ENCODE measurements around the gene BBS9.

Gene BBS9

DNA sequence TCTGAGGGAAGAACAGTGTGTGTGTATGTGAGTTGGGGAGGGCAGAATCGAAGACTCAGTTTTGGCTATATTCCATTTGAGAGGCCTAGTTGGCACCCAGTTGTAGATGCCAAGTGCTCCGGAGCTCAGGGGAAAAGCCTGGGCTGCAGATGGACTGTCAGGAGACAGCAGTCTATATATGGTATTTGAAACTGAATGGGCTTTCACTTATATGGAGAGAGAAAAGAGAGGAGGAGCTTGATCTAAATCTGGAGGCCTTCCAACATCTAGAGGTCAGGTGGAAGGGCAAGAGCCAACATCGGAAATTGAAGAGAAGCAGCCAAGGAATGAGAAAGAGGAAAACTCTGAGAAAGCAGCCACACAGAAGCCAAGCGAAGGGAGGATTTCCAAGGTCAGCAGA, 425.2 kb downstream of the BBS9 start:
- DNase-seq (ENCODE audit: low read depth) = no peak

DNA sequence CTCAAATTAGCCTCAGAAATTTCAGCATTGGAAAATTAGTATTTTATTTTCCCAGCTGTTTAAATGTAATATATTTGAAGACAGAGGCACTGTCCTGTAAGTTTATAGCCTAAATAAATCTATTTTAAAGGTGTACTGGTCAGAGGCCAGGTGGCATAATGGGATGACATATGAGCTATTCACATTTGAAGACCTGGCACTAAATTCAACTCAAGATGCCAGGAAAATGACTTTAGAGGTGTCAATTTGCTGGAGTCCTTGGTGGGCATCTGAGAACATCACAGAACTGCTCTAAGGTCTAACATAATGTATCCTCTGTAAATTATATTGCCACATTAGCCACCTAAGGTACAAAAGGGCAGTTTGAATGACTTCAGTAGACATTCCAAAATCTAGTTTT, 427.1 kb downstream of the BBS9 start:
- DNase-seq (ENCODE audit: low read depth) = no peak

DNA sequence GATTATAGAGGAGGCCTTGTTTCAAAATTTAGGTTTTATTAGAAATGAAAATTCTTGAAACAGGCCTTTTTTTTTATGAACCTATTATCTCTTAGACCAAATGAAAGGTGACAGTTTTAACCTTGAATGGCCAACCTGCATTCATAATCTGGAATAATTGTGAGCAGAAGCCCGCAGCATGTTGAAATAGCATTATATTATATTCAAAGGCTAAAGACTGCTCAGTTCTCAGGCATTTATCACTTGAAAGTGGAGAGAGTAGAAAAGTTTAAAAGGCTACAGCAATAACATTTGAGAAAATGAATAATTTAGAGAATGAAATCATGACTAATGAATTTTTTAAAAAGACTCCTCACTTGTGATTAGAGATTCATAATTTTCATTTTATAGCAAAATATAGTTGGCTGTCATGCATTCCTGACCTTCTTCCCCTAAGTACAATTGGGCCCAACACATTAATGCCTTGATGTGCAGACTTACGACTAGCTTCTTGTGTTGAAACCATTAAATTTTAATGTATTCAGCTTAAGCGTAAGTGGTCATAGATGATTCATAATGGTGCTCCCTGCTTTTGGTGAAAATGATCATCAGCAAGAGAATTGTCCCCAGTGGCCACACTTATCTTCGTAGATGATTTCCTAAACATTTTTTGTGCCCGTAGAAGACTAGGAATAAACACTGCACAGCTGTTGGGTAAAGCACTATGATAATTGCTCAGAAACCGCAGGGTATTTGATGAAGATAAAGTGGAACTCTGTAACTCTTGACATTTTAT, 429.4 kb downstream of the BBS9 start:
- no peak for DNase-seq (ENCODE audit: low read depth)

DNA sequence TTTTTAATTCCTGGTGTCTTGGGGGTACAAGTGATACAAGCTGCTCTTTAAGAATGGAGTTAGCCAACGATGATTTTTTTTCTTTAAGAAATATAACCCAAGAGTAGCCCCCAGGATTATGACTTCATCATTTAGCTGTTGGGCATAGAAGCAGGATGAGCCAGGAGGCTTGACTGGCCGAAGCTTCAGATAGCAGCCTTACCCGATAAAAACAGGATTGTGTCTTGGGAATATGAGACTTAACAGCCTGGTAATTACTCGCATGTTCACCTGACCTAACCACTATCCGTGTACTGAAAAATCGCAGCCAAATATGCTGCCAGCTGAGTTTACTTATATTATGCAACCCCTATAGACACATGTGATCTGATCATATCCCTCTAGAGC, 430.0 kb downstream of the BBS9 start:
- no peak for DNase-seq (ENCODE audit: low read depth)

DNA sequence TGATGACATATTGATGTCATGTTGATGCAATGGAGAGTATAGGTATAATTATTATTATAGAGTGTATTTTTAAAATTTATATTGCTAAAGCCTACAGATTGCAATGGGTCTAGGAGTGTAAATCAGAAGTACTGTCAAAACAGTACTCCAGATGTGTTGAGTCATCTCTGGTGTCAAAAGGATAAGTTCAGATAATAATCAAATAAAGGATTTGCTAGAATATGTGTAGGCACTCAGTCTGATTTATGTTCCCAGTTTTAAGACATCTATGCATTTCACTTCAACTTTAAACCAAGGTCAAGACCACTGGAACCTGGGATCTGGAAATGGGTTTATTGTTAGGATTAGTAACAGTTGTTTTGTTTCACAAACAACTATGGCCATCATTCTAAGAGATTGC, 433.6 kb downstream of the BBS9 start:
- no peak for DNase-seq (ENCODE audit: low read depth)

DNA sequence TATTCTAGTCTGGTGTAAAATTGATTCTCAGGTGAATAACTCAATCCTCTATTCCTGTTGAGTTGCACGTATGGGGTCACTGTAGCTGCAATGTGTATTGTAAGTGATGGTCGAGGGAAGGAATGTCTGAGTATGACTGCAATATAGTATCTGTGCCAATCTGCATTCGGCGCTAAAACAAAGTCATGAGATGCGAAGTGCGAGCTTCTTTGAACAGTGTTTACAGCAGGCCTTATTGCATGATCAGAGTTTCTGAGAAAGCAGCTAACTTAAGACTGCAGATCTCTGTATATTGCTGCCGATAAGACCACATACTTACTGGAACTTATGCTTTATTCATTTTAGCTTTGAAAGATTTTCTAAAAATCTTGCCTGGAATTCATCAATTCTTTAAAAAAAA, 434.3 kb downstream of the BBS9 start:
- DNase-seq (ENCODE audit: low read depth) = no peak

DNA sequence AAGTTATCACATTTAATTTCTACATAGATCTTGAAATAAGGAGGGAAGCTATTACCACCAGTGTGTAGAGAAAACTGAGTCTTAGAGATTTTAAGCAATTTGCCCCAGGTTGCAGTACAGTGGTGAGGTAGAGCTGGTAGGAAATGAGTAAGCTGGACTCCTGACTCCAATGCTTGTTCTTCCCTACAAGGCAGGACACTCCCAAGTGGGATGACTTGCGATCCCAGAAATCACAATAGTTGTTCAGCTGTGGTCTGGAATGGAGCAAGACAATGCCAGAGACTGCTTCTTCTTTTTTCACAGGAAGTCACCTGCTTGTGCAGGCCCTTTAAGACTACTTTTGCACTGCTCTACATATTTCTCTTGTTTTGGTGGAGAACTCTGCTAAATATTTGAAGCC, 448.8 kb downstream of the BBS9 start:
- DNase-seq (ENCODE audit: low read depth) = no peak

DNA sequence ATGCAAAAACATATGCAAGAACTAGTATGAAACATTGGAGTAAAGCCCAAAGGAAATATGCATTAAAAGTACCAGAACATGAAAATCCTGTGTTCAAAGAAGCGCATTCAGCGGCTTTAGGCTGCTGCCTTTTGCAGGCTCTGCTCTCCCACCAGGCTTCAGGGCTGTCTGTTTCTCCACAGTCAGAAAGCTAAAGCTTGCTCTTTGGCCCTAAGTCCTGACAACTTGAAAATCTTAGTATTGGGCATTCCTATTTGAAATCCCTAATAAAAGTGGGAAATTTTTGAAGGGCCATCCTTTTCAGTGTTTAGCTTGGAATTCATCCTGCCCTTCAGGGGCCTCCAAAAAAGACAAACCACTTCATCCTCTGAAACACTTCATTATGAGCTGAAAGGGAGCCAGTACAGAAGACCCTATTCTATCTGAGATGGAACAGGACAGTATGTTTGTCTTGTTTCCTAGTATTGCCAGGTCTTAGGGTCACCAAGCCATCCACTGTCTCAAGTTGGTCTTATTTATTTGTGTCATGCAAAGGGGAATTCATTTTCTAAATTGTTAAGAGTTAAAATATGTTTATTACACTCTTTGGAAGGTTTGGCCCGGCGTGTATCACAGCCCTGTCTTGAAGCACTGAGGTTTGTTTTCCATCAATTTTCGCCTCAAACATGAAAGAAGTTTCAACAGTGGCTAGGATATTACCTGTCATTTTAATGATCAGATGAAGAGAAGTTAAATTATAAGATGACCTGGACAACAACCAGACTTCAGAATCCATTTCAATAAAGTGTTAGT, 449.7 kb downstream of the BBS9 start:
- no peak for DNase-seq (ENCODE audit: low read depth)

DNA sequence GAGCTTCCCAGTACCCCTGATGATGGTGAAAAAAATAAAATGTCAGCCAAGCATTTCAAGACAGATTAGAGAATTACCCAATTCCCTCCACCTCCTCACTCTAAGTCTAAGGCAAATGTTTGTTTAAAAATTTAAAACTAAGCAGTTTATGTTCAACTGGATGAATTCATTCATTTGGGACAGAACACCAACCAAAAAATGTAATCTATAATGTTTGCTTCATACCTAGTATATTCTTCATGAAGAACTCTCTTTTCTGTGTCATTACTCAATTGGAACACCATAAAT, 450.3 kb downstream of the BBS9 start:
- DNase-seq (ENCODE audit: low read depth) = no peak

DNA sequence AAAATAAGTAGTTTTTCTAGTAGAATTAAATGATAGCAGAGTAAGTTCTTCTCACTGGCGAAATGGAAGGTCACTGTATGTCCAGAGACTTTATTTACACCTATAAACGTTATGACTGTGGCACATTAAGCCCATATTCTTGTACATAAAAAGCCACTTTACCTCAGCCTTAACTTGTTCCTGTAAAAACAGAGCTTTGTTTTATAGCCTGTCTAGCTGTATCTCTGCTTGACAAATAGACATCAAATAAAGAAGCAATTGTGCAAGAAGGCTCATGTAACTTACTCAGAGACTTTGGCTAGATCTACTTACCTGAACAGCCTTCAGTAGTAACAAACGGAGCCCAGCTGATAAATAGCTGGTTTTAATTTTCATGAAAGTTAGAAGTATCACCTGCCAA, 451.9 kb downstream of the BBS9 start:
- no peak for DNase-seq (ENCODE audit: low read depth)

DNA sequence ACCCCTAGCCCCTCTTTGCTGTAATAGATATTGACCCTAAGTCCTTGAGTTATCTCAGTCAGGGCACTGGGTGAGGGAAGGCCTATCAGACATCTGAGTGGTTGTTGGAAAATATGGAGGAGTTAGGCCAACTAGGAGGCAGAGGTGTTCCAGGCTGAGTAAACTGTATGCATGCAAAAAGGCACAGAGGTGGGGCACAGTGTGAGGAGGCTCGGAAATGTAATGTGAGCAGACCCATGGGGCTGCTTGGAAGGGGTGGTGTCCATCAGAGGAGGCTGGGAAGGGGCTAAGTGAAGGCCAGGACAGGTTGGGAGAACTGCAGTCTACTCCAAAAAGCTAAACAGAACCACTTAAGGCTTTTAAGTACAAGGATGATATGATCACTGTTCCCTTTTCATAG, 452.7 kb downstream of the BBS9 start:
- DNase-seq (ENCODE audit: low read depth) = no peak

DNA sequence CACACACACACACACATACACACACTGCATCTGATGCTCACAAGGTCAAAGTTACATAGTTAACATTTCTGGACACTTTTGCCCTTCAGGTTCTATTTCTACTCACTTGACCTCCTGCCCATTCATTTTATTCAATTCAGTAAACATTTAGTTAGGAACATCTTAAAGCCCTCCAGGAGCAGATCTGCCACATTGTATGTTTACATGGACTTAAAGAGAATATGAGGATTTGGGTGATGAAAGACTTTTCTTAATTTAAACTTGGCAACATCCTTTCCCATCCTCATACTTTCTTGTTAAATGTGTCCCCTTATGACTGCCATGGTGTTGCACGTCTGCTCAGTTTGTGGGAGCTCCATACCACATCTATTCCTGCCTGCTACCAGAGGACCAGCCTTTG, 453.2 kb downstream of the BBS9 start:
- DNase-seq (ENCODE audit: low read depth) = no peak

DNA sequence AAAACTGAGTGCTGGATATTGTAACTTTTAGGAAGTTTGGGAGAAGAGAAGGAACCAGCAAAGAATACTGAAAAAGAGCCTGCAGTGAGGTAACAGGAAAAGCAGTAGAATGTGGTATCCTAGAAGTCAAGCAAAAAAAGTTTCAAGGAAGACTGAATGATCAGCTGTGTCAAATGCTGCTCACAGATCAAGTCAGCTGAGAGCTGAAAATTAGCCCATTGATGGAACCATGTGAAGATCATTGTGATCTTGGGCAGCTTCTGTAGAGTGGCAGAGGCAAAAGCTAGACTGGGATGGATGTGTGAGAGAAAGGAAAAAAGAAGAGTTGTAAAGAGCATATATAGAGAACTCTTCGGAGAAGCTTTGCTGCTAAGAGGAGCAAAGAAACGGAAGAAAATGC, 460.5 kb downstream of the BBS9 start:
- DNase-seq (ENCODE audit: low read depth) = no peak

DNA sequence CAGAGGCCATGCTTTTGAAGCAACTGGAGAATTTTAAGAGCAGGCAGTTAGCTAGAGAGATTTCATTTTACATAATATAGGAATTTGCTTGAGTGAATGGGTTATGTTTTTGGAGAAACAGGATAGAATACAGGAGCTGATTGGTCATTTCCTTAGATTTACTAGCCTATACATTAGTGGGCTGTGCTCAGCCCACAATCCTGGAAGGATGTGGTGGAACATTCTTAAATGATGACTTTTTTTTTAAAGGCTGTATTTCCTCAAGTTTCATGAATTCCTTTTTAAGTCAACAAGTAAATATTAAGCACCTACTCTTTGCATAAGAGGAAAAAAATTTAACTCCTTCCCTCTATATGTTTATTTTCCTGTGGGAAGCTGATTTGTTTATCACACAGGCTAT, 461.6 kb downstream of the BBS9 start:
- DNase-seq (ENCODE audit: low read depth) = no peak

DNA sequence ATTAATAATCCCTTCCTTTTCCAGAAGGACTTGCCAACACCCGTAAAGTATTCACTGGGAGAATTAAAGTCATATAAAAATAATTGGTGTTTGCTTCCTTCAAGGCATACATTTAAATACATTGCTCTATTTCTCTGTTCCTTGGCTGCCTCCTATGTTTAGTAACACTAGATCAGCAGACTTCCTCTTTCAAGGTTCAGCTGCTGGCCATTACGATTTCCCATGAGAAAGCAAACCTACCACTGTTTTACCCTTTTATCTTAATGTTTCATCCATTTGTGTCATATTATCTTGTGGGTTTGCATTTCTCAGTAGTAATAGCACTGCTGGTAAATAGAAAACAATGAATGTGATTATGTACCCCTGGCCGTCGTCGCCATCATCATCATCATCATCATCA, 462.1 kb downstream of the BBS9 start:
- no peak for DNase-seq (ENCODE audit: low read depth)

DNA sequence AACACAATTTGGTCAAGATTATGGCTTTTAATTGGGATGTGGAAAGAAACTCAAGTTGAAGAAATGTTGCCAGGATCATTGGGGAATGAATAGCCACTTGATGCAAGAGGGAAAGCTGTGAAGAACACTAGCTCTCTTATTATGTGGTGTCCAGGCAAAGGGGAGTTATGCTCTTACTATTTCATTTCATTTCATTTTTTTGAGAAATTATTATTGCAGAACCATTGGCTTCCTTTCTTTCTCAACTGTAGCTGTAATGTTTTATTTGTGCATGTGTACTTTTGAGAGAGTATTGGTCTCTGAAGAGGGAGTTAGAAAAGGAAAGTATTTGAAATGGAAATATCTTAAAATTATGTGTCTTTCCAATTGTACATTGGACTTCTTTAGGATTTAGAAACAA, 463.4 kb downstream of the BBS9 start:
- no peak for DNase-seq (ENCODE audit: low read depth)

DNA sequence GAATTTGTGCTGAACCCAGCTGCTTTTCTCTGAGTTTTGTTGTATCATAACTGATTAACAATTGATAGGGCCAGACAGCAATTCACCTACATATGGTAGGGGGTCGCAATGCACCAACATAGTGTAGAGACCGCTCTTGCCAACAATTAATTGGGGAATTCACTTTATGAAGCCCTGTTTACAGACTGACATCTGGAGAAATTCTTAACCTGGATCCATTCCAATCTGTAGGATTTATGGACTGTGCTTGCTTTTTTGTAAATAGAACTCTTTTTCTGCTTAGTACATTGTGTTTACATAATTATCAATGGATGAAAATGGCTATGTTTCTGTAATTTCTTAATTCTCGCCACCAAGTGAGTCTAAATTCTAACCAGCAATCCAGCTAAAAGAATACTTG, 464.2 kb downstream of the BBS9 start:
- DNase-seq (ENCODE audit: low read depth) = no peak

DNA sequence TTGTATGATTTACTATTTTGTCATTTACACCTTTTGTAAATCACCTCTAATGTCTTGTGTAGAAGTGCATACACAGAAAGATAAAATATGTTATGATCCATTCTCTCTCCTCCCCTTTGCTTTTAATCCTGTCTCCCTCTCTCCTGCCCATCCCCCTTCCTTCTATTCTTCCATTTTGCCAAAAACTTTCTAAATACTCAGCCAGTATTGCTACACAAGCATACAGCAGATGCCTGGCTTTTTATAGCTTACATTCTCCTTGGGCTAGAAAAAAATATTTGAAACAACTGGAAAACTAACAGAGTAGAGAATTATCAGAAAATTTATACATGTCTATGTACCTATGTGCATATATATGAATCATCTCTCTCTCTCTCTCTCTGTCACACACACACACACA, 467.3 kb downstream of the BBS9 start:
- no peak for DNase-seq (ENCODE audit: low read depth)

DNA sequence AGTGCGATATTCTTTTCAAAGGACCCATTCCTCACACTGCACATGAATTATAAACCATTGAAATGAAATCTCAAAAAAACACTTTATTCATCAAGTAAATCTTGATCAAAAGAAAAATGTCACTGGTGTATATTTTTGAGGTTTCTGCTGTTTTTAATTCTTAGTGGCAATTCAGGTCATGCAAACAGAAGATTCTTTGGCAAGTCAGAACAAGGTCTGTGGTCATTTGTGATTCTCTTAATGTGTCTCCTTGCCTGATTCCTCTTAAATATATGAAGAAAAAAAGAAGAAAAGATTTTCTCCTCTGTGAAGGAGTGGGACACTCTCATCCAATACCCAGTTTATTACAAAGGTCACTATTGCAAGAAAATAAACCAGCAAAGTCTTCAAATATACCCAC, 467.8 kb downstream of the BBS9 start:
- DNase-seq (ENCODE audit: low read depth) = no peak

DNA sequence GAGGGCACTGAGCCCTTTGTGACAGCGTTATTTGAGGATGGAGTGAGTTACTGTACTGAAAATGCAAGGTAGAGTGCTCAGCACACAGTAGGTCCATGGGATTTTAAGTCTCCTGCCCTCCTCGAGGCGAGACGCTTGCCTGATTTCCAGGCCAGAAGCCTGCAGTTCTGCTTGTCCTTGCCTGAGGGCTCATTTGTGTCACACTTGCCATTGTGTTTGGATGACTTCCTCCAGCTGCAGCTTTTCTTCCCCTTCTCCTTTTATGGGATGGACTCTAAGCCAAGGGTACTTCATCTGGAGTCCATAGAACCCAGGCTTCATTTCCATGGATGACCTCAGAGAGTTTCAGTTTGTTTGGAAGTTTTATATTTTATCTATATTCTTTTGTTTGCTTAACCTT, 471.7 kb downstream of the BBS9 start:
- no peak for DNase-seq (ENCODE audit: low read depth)

DNA sequence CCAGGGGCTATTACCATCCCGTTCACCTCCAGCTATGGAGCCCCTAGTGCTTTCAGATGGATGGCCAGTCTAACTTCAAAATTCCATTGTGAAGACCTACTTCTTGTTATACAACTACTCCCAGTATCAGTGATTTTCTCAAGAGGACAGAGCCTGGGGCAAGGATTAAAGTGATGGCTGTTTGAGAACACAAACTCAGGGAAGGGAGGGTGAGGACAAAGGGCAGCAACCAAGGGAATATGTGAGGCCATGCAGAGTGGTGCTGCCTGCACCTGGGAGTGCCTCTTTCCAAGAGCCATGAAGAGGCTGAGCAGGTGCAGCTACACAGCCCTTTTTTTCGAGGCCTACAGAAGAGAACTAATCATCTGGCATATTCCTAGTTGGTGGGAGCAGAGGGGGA, 472.5 kb downstream of the BBS9 start:
- no peak for DNase-seq (ENCODE audit: low read depth)

DNA sequence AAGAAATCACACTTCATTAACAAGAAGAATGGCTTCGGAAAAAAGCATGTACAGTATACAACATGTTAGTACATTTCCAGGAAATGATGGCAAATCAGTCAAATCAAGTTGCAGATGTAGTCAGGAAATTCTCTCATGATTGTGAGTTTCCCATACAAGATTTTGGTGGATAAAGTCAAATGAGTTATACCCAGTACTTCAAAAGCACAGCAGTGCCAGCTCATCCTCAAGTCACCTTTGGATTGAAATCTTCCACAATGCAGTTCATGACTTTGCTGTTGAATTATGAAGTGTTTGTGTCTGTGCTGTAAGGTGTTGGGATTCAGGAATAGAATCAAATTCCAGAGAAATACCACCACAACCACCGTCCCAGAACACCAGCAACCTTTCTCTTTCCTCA, 474.7 kb downstream of the BBS9 start:
- no peak for DNase-seq (ENCODE audit: low read depth)

DNA sequence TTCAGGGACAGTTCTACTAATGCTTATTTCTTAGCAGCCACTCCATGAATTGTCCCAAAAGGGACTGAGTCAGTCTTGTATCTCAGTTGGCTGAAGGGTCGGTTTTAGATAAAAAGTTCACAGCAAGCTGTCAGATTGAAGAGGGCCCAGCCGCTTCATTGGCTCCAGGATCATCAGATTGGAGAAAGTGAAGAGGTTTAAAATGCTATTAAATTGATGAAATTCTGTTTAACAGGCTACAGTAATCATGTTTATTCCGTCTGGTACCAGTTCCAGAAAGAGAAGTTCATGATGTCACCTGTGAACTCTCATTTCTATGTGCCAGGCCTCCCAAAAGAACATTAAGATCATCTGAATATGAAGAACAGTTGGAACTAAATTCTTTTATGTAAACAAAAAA, 481.6 kb downstream of the BBS9 start:
- DNase-seq (ENCODE audit: low read depth) = no peak

DNA sequence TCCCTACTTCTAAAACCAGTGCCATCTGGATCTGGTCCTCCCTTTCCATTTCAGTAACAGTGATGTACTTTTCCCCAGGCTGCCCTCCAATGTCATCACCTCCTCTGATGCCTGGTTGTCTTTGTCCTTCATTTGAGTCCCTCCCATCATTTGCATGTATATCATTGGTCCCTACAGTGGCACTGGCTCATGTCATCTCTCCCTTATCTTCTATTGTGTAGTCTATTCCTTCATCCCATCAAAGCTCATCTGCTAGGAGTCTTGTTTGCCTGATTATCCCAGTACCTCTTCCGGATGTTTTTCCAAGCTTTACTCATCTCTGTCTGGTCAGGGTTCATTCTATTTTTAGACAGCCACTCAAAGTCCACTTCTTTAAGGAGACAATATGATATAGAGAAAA, 483.1 kb downstream of the BBS9 start:
- DNase-seq (ENCODE audit: low read depth) = no peak
